ENCODE data around the gene TMEM225. TPM values are rescaled to one million over a fixed set of nuclear protein-coding genes. Genes with fewer than 3 reads are reported as not detected.

The TMEM225 gene
- total RNA-seq, 2 experiments from 2014 or later = not detected

DNA sequence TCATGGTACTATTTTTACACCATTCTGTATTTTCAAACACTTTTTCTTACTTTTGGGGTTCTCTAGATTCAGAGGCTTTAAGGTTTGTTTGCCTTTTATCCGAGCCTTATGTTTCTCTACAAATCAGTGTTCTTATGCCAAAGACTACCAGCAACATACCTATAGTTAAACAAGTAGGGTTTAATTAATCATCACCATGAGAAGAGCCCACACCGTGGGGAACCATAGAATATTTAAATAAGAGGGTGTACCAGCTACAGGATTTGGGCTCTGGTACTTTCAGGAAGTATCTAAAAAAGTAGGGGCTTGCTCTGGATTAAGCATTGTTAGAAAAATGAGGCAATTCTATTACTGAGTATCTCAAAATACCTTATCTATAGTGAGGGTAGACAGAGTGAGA, 25.7 kb downstream of the TMEM225 start:
- CTCF ChIA-PET = no interaction called here
- no peaks in the 10 kb centered on the region for H3K36me3 Mint-ChIP-seq (ENCODE audit: low read depth)
- no peaks in the 10 kb centered on the region for H3K4me1 Mint-ChIP-seq (ENCODE audit: low read depth)
- no peak overlapping the region for H3K27ac Mint-ChIP-seq
- intact Hi-C loops (cut with micrococcal nuclease) = no loop called here
- POLR2A ChIA-PET = interaction anchor here (0.6 kb wide), 1 partner anchor 52 kb away, joined by 4 read pairs; no protein-coding TSS in a partner anchor
- TF ChIP-seq, protein P1, sequence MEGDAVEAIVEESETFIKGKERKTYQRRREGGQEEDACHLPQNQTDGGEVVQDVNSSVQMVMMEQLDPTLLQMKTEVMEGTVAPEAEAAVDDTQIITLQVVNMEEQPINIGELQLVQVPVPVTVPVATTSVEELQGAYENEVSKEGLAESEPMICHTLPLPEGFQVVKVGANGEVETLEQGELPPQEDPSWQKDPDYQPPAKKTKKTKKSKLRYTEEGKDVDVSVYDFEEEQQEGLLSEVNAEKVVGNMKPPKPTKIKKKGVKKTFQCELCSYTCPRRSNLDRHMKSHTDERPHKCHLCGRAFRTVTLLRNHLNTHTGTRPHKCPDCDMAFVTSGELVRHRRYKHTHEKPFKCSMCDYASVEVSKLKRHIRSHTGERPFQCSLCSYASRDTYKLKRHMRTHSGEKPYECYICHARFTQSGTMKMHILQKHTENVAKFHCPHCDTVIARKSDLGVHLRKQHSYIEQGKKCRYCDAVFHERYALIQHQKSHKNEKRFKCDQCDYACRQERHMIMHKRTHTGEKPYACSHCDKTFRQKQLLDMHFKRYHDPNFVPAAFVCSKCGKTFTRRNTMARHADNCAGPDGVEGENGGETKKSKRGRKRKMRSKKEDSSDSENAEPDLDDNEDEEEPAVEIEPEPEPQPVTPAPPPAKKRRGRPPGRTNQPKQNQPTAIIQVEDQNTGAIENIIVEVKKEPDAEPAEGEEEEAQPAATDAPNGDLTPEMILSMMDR (IDR thresholded peaks at IDR 0.05) = no peak
- DNase-seq = no peak
- peaks cover 2% of the 10 kb centered on the region for H3K27me3 Mint-ChIP-seq
- H3K4me3 Mint-ChIP-seq = no peak overlapping the region
- H3K9me3 Mint-ChIP-seq = peaks cover 6% of the 10 kb centered on the region
- ATAC-seq = no peak

DNA sequence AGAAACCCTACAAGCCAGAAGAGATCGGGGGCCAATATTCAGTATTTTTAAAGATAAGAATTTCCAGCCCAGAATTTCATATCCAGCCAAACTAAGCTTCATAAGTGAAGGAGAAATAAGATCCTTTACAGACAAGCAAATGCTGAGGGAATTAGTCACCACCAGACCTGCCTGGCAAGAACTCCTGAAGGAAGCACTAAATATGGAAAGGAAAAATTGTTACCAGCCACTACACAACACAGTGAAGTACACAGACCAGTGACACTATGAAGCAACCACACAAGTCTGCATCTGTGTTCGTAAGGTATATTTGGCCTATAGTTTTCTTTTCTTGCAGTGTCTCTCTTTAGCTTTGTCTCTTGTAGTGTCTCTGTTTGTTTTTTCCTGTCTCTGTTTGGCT, 29.0 kb downstream of the TMEM225 start:
- Mint-ChIP-seq H3K27ac (no peak overlapping the region), H3K4me3 (no peak overlapping the region), H3K4me1 (ENCODE audit: low read depth) (no peaks in the 10 kb centered on the region), H3K9me3 (peaks cover 6% of the 10 kb centered on the region), H3K36me3 (ENCODE audit: low read depth) (no peaks in the 10 kb centered on the region), H3K27me3 (peaks cover 6% of the 10 kb centered on the region)
- ChIA-PET CTCF (no interaction called here), POLR2A (no interaction called here)
- ATAC-seq (no peak), DNase-seq (no peak)
- TF ChIP-seq, protein P1 (IDR thresholded peaks at IDR 0.05) = no peak
- intact Hi-C loops (cut with micrococcal nuclease) = no loop called here

DNA sequence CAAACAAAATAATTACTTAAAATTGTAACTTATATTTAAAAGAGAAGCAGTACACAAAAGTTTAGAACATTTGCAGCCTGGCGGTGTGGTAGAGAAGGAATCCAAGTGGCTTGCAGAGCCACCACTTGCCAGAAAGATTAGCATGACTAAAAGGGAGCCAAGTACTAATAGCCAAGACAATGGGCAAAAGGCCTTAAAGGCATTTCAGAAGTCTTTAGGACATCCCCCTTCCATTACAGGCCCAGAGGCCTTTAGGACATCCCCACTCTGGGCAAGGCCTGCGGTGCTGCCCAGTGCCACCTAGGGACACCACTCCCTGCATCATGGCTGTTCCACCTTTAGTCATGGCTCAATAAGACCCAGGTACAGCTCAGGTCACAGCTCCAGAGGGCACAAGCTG, 32.4 kb downstream of the TMEM225 start:
- DNase-seq (no peak), ATAC-seq (no peak)
- Mint-ChIP-seq H3K9me3 (peaks cover 6% of the 10 kb centered on the region), H3K27me3 (peaks cover 10% of the 10 kb centered on the region), H3K4me1 (ENCODE audit: low read depth) (no peaks in the 10 kb centered on the region), H3K36me3 (ENCODE audit: low read depth) (no peaks in the 10 kb centered on the region), H3K27ac (no peak overlapping the region), H3K4me3 (no peak overlapping the region)
- ChIA-PET POLR2A (no interaction called here), CTCF (no interaction called here)
- TF ChIP-seq, protein P1 (IDR thresholded peaks at IDR 0.05) = no peak
- intact Hi-C loops (cut with micrococcal nuclease) = no loop called here

DNA sequence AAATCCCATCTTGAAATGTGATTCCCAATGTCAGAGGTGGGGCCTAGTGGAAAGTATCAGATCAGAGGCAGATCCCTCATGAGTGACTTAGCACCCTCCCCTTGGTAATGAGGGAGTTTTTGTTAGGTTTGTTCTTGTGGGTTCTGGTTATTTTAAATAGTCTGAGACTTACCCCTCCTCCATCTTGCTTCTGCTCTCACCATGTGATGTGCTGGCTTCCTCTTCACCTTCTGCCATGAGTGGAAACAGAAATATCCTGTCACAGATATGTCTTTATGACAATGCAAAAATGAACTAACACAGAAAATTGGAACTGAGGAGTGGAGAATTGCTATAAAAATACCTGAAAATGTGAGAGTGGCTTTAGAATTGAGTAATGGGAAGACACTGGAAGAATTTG, 33.1 kb downstream of the TMEM225 start:
- TF ChIP-seq, protein P1 (IDR thresholded peaks at IDR 0.05) = no peak
- Mint-ChIP-seq H3K9me3 (peaks cover 6% of the 10 kb centered on the region), H3K36me3 (ENCODE audit: low read depth) (no peaks in the 10 kb centered on the region), H3K27me3 (peaks cover 10% of the 10 kb centered on the region), H3K4me3 (no peak overlapping the region), H3K4me1 (ENCODE audit: low read depth) (no peaks in the 10 kb centered on the region), H3K27ac (no peak overlapping the region)
- no peak for DNase-seq
- intact Hi-C loops (cut with micrococcal nuclease) = no loop called here
- ATAC-seq = no peak
- CTCF ChIA-PET = no interaction called here
- POLR2A ChIA-PET = no interaction called here

DNA sequence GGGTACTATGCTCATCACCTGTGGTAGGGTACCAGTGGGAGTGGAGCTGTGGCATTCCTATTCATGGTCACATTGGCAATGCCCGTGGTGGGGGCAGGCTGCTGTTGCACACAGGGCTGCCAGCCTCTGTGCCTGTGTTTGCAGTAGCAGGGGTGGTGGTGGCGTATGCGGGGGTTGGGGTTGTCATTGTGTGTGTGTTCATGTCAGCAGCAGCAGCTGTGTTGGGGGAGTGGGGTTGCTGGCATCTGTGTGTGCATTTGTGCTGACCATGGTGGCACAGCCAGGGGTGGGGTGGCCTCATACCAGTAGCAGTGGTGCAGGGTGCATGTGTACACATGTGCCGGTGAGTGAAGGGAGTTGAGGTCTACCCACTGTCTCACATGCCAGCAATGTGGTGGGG, 34.4 kb downstream of the TMEM225 start:
- ATAC-seq = no peak
- CTCF ChIA-PET = no interaction called here
- H3K27ac Mint-ChIP-seq = no peak overlapping the region

More for the DNA sequence above, 34.4 kb downstream of the TMEM225 start:
- TF ChIP-seq, protein P1 (IDR thresholded peaks at IDR 0.05) = no peak
- DNase-seq = no peak
- Mint-ChIP-seq H3K36me3 (ENCODE audit: low read depth) (no peaks in the 10 kb centered on the region), H3K4me1 (ENCODE audit: low read depth) (no peaks in the 10 kb centered on the region), H3K27me3 (peaks cover 10% of the 10 kb centered on the region), H3K9me3 (peaks cover 2% of the 10 kb centered on the region), H3K4me3 (no peak overlapping the region)
- intact Hi-C loops (cut with micrococcal nuclease) = no loop called here
- POLR2A ChIA-PET = no interaction called here

Data from activated CD8-positive, alpha-beta T cell treated with anti-CD3 and anti-CD28 coated beads for 36 hours (primary cell).